GM12878 (cell line): Measurements from ENCODE around the gene CCDC66.
"Not testable (repeated sequence)": the region's sequence is repeated elsewhere in the genome, so short reads cannot be mapped to it uniquely, and the experiment has no call there.

ENCODE experiments used
- FOXK2 ChIP-seq: fragments of 450-650 bp; IDR thresholded peaks from 2 replicates; pipeline ENCODE4 v1.6.1; 2017; ENCODE audit warnings: mild to moderate bottlenecking, moderate library complexity
- KDM1A ChIP-seq: fragments of 200-600 bp; sonication (generic); IDR thresholded peaks from 2 replicates; pipeline ENCODE4 v1.6.1; 2016; ENCODE audit warnings: borderline replicate concordance
- NFYB ChIP-seq: IDR thresholded peaks from 2 replicates; pipeline ENCODE4 v1.6.1; 2011; ENCODE audit warnings: low read depth, mild to moderate bottlenecking, low read length, improper control_type of control experiment, moderate library complexity; ENCODE audit not compliant: insufficient read depth
- POLR2A ChIP-seq: IDR thresholded peaks from 2 replicates; pipeline ENCODE4 v1.6.1; 2011; ENCODE audit warnings: low read depth, mild to moderate bottlenecking, low read length
- POLR2AphosphoS2 ChIP-seq: IDR thresholded peaks from 2 replicates; pipeline ENCODE4 v1.6.1; 2011; ENCODE audit warnings: low read depth, mild to moderate bottlenecking, low read length, improper control_type of control experiment, moderate library complexity
- RAD21 ChIP-seq: IDR thresholded peaks from 2 replicates; pipeline ENCODE4 v1.6.1; 2011; ENCODE audit warnings: mild to moderate bottlenecking, low read depth, low read length, moderate library complexity; ENCODE audit not compliant: insufficient read depth
- TCF7 ChIP-seq: IDR thresholded peaks from 2 replicates; pipeline ENCODE4 v1.6.1; 2014; ENCODE audit warnings: antibody characterized with exemption, borderline replicate concordance
- ZBED1 ChIP-seq: IDR thresholded peaks from 2 replicates; pipeline ENCODE4 v1.6.1; 2016; ENCODE audit warnings: borderline replicate concordance
- TF ChIP-seq, protein P1 (sequence below): IDR thresholded peaks from 2 replicates; pipeline ENCODE4 v1.6.1; 2011; ENCODE audit warnings: low read depth, mild to moderate bottlenecking, low read length, moderate library complexity, borderline replicate concordance; ENCODE audit errors: extremely low read depth
- TF ChIP-seq, protein P2 (sequence below), 3 experiments: IDR thresholded peaks in 2 of 3; conservative IDR thresholded peaks in 1 of 3; 2 replicates each; pipeline ENCODE4 v1.5.1; 2011; ENCODE audit warnings: low read depth in 3 of 3, low read length in 3 of 3, mild to moderate bottlenecking in 3 of 3, control low read depth in 2 of 3, moderate library complexity in 2 of 3, inconsistent platforms in 1 of 3, mixed read lengths in 1 of 3; ENCODE audit not compliant: control insufficient read depth in 2 of 3, insufficient read depth in 1 of 3; ENCODE audit errors: extremely low read depth in 1 of 3
- TF ChIP-seq, protein P3 (sequence below): fragments of 450-650 bp; IDR thresholded peaks from 2 replicates; pipeline ENCODE4 v1.6.1; 2017; ENCODE audit warnings: mild to moderate bottlenecking, low read depth, inconsistent platforms; ENCODE audit not compliant: poor library complexity, severe bottlenecking
- TF ChIP-seq, protein P4 (sequence below): IDR thresholded peaks from 2 replicates; pipeline ENCODE4 v1.6.1; 2011; ENCODE audit warnings: borderline replicate concordance, low read depth, mild to moderate bottlenecking, moderate library complexity, mixed read lengths, low read length; ENCODE audit not compliant: insufficient read depth; ENCODE audit errors: extremely low read length

DNA sequence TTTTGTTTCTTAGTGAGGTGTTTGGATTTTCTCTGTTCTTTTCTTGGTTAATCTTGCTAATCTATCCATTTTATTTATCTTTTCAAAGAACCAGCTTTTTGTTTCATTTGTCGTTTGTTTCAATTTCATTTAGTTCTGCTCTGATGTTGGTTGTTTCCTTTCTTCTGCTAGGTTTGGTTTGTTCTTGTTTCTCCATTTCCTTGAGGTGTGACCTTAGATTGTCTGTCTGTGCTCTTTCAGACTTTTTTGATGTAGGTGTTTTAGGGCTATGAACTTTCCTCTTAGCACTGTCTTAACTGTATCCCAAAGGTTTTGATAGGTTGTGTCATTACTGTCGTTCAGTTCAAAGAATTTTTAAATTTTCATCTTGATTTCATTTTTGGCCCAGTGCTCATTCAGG is 51.5 kb downstream of the CCDC66 start:
- not testable (repeated sequence) for TF ChIP-seq POLR2AphosphoS2, FOXK2, TCF7, POLR2A, NFYB, KDM1A, RAD21, ZBED1
- TF ChIP-seq, protein P1, sequence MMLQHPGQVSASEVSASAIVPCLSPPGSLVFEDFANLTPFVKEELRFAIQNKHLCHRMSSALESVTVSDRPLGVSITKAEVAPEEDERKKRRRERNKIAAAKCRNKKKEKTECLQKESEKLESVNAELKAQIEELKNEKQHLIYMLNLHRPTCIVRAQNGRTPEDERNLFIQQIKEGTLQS = not testable (repeated sequence)
- TF ChIP-seq, protein P2, sequence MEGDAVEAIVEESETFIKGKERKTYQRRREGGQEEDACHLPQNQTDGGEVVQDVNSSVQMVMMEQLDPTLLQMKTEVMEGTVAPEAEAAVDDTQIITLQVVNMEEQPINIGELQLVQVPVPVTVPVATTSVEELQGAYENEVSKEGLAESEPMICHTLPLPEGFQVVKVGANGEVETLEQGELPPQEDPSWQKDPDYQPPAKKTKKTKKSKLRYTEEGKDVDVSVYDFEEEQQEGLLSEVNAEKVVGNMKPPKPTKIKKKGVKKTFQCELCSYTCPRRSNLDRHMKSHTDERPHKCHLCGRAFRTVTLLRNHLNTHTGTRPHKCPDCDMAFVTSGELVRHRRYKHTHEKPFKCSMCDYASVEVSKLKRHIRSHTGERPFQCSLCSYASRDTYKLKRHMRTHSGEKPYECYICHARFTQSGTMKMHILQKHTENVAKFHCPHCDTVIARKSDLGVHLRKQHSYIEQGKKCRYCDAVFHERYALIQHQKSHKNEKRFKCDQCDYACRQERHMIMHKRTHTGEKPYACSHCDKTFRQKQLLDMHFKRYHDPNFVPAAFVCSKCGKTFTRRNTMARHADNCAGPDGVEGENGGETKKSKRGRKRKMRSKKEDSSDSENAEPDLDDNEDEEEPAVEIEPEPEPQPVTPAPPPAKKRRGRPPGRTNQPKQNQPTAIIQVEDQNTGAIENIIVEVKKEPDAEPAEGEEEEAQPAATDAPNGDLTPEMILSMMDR (IDR thresholded peaks at IDR 0.05 in 2 of 3, conservative IDR thresholded peaks at IDR 0.05 in 1 of 3; ENCODE audit: control insufficient read depth in 2 of 3, extremely low read depth in 1 of 3, insufficient read depth in 1 of 3, low read depth in 3 of 3, low read length in 3 of 3) = not testable (repeated sequence)
- TF ChIP-seq, protein P3, sequence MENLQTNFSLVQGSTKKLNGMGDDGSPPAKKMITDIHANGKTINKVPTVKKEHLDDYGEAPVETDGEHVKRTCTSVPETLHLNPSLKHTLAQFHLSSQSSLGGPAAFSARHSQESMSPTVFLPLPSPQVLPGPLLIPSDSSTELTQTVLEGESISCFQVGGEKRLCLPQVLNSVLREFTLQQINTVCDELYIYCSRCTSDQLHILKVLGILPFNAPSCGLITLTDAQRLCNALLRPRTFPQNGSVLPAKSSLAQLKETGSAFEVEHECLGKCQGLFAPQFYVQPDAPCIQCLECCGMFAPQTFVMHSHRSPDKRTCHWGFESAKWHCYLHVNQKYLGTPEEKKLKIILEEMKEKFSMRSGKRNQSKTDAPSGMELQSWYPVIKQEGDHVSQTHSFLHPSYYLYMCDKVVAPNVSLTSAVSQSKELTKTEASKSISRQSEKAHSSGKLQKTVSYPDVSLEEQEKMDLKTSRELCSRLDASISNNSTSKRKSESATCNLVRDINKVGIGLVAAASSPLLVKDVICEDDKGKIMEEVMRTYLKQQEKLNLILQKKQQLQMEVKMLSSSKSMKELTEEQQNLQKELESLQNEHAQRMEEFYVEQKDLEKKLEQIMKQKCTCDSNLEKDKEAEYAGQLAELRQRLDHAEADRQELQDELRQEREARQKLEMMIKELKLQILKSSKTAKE = not testable (repeated sequence)
- TF ChIP-seq, protein P4, sequence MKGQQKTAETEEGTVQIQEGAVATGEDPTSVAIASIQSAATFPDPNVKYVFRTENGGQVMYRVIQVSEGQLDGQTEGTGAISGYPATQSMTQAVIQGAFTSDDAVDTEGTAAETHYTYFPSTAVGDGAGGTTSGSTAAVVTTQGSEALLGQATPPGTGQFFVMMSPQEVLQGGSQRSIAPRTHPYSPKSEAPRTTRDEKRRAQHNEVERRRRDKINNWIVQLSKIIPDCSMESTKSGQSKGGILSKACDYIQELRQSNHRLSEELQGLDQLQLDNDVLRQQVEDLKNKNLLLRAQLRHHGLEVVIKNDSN = not testable (repeated sequence)
